ENCODE results near the gene KCNK4.

DNA sequence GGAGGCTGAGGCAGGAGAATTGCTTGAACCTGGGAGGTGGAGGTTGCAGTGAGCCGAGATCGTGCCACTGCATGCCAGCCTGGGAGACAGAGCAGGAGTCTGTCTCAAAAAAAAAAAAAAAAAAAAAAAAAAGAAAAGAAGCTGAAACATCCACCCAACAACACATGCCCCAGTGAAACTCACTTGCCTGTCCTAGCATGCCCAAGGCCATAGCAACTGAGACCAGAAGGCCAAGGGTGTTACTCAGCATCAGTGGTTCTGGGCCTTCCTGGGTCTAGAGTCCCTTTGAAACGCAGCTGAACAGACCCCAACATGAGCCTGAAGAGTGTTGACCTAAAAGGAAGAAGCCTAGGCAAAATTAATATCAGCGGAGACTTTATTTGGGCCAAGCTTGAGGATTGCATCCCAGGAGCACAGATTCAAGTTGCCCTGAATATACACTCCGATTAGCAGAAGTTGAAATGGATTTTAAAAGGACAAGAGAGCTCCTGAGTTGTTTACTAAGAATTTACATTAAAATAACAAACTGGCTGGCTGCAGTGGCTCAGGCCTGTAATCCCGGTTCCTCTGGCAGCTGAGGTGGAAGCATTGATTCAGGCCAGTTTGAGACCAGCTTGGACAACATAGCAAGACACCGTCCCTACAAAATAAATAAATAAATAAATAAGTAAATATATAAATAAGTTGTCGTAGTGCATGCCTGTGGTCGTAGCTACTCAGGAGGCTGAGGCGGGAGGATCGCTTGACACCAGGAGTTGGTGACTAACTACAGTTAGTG is 33.8 kb downstream of the KCNK4 start:
- TF ChIP-seq SUZ12 (IDR thresholded peaks at IDR 0.05; ENCODE audit: low read depth, low read length): no peak
- TF ChIP-seq, protein P1, sequence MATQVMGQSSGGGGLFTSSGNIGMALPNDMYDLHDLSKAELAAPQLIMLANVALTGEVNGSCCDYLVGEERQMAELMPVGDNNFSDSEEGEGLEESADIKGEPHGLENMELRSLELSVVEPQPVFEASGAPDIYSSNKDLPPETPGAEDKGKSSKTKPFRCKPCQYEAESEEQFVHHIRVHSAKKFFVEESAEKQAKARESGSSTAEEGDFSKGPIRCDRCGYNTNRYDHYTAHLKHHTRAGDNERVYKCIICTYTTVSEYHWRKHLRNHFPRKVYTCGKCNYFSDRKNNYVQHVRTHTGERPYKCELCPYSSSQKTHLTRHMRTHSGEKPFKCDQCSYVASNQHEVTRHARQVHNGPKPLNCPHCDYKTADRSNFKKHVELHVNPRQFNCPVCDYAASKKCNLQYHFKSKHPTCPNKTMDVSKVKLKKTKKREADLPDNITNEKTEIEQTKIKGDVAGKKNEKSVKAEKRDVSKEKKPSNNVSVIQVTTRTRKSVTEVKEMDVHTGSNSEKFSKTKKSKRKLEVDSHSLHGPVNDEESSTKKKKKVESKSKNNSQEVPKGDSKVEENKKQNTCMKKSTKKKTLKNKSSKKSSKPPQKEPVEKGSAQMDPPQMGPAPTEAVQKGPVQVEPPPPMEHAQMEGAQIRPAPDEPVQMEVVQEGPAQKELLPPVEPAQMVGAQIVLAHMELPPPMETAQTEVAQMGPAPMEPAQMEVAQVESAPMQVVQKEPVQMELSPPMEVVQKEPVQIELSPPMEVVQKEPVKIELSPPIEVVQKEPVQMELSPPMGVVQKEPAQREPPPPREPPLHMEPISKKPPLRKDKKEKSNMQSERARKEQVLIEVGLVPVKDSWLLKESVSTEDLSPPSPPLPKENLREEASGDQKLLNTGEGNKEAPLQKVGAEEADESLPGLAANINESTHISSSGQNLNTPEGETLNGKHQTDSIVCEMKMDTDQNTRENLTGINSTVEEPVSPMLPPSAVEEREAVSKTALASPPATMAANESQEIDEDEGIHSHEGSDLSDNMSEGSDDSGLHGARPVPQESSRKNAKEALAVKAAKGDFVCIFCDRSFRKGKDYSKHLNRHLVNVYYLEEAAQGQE (IDR thresholded peaks at IDR 0.05; ENCODE audit: borderline replicate concordance in 1 of 2, low read depth in 1 of 2, low read length in 2 of 2): no peak
- TF ChIP-seq, protein P2, sequence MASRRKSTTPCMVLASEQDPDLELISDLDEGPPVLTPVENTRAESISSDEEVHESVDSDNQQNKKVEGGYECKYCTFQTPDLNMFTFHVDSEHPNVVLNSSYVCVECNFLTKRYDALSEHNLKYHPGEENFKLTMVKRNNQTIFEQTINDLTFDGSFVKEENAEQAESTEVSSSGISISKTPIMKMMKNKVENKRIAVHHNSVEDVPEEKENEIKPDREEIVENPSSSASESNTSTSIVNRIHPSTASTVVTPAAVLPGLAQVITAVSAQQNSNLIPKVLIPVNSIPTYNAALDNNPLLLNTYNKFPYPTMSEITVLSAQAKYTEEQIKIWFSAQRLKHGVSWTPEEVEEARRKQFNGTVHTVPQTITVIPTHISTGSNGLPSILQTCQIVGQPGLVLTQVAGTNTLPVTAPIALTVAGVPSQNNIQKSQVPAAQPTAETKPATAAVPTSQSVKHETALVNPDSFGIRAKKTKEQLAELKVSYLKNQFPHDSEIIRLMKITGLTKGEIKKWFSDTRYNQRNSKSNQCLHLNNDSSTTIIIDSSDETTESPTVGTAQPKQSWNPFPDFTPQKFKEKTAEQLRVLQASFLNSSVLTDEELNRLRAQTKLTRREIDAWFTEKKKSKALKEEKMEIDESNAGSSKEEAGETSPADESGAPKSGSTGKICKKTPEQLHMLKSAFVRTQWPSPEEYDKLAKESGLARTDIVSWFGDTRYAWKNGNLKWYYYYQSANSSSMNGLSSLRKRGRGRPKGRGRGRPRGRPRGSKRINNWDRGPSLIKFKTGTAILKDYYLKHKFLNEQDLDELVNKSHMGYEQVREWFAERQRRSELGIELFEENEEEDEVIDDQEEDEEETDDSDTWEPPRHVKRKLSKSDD (CRISPR knock-in tag; IDR thresholded peaks at IDR 0.05; ENCODE audit: low read depth): no peak
- TF ChIP-seq, protein P3, sequence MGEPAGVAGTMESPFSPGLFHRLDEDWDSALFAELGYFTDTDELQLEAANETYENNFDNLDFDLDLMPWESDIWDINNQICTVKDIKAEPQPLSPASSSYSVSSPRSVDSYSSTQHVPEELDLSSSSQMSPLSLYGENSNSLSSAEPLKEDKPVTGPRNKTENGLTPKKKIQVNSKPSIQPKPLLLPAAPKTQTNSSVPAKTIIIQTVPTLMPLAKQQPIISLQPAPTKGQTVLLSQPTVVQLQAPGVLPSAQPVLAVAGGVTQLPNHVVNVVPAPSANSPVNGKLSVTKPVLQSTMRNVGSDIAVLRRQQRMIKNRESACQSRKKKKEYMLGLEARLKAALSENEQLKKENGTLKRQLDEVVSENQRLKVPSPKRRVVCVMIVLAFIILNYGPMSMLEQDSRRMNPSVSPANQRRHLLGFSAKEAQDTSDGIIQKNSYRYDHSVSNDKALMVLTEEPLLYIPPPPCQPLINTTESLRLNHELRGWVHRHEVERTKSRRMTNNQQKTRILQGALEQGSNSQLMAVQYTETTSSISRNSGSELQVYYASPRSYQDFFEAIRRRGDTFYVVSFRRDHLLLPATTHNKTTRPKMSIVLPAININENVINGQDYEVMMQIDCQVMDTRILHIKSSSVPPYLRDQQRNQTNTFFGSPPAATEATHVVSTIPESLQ (CRISPR knock-in tag; conservative IDR thresholded peaks at IDR 0.05): no peak
- no peak for TF ChIP-seq ETV6 (CRISPR knock-in tag; conservative IDR thresholded peaks at IDR 0.05)

Data from HepG2 (cell line).